Measurements from ENCODE around the gene ARHGAP22. TPM values are rescaled to one million over a fixed set of nuclear protein-coding genes. Genes with fewer than 3 reads are reported as not detected.

ARHGAP22 gene
- total RNA-seq, 1 experiment from 2014 or later, result 18.9 TPM

DNA sequence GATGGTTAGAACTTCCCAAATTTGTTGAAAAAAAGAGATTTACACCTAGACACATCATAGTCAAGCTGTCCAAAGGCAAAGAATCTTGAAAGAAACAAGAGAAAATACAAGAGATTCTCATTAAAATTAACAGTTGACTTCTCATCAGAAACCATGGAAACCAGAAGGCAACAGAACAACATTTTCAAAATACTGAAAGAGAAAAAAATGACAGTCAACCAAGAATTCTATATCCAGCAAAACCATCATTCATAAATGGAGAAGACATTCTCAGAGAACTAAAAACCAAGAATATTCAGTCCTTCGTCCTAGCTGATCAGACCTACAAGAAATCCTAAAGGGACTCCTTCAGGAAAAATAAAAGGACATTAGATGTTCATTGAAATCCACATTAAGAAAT lies 90.6 kb downstream of the ARHGAP22 start:
- DNase-seq (ENCODE audit: low read depth), result no peak

GRCh38 chr10:48512861-48513260 lies 92.0 kb downstream of the ARHGAP22 start:
- no peak for DNase-seq (ENCODE audit: low read depth)

GRCh38 chr10:48511875-48512231 lies 93.0 kb downstream of the ARHGAP22 start:
- DNase-seq (ENCODE audit: low read depth), result no peak

GRCh38 chr10:48511066-48511874 lies 93.6 kb downstream of the ARHGAP22 start:
- no peak for DNase-seq (ENCODE audit: low read depth)

DNA sequence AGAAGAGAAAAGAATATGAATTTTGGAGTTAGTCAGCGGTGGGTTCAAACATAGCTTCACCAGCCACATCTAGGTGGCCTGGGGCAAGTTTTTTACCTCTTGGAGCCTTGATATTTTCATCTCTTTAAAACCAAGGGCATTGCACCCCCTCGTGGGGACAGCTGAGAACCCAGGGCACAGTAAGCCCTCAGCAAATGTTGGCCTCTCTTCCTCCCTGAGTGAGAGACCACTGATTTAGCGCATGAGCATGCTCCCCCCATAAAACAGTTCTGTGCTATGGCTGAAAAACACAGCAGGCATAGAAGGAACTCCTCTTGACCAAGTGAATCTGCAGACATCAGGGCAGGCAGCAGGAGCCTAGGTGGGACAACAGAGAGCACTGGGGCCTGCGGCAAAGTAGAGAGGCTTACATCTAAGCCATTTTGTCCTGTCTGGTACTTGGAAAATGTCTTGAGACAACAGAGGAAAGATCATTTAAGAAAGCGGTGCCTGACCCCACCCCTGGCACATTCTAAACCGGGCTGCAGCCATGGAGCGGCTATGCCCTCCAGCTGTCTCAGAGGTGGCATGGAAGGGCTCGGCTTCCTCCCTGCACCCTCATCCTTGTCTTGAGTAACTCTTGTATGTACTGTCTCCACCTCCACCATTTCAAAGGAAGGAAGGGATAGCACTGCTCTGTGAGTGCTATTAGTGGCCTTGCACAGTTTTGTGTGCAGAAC lies 94.7 kb downstream of the ARHGAP22 start:
- peak; percentile 27 for DNase-seq (ENCODE audit: low read depth)

DNA sequence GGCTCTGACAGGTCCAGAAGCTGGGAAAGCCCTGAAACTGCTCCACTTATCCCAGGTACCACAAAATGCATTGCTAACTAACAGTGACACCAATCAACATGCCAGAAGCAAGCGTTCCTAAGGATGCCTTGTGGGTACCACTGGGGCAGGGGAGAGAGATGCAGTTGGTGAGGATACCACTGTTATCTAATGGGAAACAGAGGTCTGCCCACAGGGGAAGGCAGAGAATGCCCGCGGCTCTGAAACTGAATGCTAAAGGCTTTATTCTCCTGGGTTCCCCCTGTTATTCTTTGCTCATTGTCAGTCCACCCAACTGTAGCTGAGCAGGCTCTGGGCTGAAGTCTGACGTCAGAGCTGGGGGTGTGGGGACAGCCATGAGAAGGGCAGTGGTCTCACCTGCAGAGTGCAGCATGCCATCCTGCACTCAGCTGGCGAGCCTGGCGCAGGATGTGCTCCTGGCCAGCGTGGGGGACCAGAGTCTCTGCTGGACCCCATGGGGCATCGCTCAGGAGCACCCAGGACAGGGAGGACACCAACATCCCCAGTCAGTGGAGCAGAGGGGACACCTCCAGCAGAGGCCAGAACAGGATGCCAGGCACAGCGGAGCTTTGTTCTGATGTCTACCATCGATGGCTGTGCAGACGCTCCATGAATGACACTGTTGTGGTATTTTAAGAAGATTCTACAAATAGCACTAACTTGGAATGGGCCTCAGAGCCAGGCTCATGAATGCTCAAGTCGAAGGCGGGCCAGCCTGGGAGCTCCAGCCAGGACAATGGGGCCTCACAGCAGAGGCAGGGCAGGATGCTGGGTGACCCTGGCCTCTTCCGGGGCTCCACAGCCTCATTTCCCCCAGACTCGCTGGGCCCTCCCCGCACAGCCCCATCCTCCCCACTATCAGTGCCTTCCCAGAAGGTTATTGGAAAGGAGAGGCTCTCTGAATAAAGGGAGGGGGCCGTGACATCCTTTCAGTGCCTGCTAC lies 95.8 kb downstream of the ARHGAP22 start:
- DNase-seq (ENCODE audit: low read depth), result no peak

DNA sequence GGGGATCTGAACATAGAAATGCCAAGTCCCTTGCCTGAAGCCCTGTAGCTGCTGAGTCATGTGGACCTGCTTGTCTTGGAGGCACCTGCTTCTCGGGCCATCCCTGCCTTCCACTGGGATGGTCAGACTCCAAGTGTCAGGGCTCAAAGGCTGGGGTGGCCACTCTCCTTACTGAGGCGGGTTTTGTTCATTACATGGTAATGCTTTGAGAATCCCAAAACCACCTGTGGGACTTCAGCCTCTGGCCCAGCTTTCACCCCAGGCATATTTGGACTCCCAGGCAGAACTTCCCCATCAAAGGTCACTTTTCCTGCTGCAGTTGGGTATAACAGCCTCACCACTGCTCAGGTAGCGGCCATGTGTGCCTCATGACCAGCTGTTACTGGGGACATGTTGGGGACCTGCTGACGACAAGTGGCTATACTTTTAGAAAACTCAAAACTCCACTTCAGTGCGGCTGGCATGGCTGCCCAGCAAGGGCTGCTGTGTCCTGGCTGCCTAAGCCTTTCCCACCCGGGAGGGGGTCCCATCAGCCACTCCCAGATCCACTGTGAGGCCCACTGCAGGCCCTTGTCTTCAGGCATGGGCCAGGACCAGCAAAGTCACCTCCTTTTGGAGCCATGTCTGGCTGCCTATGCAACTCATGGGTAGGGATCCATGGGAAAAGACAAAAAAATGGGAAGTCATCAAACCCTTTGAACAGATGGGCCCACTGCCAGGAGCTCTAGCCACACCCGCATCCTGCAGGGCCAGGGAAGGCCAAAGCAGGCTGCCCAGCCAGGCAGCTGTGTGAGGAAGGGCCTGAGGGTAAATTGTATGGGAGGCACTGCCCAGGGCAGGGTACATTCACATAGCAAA lies 96.7 kb downstream of the ARHGAP22 start:
- DNase-seq (ENCODE audit: low read depth), result peak; percentile 43

DNA sequence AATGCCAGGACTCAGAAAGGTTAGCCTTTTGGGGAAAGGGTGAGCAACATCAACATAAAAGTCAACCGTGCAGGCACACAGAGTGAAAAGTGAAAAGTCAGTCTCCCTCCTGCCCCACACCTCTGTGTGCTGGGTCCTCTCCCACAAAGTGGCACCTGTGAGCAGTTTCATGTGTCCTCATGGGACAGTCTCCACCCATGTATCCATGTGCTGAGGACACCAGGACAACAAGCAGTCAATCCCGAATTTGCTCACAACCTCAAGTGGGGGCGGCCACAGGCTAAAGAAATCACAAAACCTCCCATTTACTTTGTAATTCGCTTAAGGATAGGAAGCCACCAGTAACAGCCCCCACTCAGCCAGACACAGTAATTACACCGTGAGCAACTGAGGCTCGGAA lies 97.4 kb downstream of the ARHGAP22 start:
- no peak for DNase-seq (ENCODE audit: low read depth)

GRCh38 chr10:48506147-48506917 lies 98.5 kb downstream of the ARHGAP22 start:
- DNase-seq (ENCODE audit: low read depth), result peak; percentile 44

DNA sequence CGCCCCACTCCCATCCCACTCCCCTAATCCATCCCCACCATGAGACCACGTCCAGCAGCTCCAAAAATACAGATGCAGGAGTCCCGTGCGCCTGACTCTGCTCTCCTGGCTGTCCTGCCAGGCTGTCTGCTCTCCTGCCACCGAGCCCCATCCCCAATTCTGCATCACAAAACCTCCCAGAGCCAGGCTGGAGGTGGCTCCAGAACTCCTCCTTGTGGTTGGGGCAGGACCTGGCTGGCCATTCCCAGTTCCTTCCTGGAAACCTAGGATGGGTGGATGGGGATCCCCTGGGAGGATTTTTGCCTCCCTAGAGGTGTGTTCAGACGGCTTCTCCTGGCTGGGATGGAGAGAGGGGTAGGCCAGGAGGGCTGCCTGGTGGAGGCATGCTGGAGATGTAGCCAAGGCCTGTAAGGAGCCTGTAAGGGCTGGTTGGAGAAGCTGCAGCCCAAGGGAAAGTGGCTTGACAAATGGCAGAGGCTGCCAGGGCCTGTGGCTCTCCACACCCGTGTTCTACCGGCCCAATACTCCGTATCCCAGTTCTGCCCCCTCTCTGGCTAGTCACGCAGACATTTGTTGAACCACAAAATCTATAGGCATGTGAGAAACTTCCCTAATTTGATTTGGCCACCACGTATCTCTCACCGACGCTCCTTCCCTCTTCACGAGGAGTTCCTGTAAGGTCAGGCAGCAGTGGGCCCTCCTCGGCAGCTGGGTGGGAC lies 99.3 kb downstream of the ARHGAP22 start:
- DNase-seq (ENCODE audit: low read depth), result no peak

DNA sequence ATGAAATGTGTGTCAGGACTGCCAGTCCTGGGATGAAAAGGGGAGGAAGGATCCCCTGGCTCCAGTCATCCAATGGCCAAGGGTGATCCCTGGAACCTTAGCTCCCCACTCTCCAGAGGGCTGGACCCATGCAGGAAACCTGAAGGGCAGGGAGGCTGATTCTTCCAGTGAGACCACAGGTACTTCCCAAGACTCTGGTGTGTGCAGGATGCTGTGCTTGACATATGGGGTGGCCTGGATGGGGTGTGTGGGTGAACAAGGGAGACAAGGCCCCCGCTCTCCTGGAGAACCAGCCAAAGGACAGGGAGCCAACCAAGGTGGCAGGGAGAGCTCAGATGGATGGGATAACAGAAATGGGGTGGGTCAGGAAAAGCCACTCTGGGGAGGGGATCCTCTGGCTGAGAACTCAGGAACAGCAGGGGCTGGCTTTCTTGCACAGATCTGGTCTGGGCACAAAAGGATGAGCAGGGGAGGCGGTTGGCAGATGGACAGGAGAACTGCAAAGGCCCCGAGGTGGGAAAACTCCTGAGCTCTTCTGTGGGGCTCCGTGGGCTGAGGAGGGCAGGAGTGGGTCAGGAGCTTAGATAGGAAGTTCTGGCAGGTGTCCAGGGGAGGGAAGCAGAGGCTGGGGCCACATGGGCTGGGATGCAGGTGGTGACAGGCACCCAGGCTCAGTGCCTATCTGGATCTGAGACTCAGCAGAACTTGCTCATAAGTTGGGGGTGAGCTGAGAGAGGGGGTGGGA lies 100.6 kb downstream of the ARHGAP22 start:
- DNase-seq (ENCODE audit: low read depth), result no peak

GRCh38 chr10:48503293-48503911 lies 101.5 kb downstream of the ARHGAP22 start:
- DNase-seq (ENCODE audit: low read depth), result no peak

DNA sequence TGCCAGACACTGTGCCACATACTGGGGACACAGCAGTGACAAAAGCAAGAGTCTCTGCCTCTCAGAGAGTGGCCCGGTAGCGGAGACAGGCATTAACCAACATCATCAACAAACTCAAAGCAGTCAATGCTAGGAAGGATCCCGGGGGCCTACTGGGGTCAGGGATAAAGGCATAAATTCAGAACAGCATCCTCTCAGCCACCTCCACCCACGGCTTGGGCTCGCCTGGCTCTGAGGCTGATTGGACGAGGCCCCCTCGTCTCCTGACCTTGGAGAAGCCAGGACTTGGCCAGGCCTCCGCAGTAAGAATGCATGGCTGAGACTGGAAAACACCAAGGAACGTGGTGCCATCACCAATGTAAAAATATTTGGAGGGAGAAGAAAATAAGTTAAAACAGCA lies 102.1 kb downstream of the ARHGAP22 start:
- DNase-seq (ENCODE audit: low read depth), result no peak

GRCh38 chr10:48501787-48502771 lies 102.8 kb downstream of the ARHGAP22 start:
- no peak for DNase-seq (ENCODE audit: low read depth)

DNA sequence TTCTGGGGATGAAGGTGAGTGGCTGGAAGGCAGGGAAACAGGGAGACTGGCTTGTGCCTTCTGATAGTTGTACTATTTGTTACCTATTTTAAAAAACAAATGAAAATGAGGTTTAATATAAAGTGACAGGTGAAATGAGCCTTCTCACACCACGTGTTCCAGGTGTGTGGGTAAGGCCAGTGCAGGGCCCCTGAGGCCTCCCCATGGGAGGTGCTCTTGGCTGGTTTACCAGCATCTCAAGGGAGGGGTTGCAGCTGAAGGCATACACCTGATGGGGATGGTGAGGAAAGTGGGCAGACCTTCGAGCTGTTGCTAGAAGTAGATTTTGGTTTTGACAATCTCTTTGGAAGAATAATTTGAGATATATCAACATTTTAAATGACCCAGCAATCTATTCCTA lies 103.6 kb downstream of the ARHGAP22 start:
- no peak for DNase-seq (ENCODE audit: low read depth)

DNA sequence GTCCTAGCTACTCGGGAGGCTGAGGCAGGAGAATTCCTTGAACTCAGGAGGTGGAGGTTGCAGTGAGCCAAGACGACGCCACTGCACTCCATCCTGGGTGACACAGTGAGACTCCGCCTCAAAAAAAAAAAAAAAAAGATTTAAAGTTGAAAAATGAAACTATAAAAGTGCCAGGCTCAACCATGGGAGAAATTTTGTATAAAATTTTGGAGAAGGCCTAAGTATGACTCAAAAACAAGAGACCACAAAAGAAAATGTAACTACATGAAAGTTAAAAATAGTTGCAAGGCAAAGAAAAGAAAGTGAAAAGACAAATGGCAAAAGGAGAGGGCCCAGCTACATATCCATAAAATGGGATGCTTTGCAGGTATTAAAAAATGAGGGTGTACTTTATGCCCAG lies 104.1 kb downstream of the ARHGAP22 start:
- no peak for DNase-seq (ENCODE audit: low read depth)

DNA sequence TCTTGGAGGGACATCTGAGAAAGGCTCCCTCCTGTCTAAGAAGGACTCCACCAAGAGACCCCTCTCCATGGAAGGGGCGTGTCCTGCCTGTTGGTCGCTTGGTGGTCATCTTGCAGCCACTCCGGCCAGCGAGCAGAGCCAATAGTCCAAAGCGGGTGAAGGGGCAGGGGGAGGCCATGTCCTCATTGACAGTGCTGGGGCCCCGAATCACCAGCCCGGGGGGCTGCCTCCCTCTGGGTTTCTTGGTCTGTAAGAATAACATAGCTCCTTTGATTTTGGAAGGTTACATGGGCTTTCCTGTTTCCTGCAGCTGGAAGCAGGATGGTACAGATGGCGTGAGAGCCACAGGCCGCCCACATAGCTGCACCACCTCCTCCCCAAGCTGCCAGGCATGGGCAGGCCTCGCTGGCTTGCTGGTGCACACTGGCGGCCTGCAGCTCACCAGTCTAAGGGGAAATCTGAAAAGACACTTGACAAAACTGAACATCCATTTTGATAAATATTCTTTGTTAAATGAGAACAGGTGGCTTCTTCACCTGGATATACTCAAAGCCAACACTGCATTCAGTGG lies 105.8 kb downstream of the ARHGAP22 start:
- DNase-seq (ENCODE audit: low read depth), result no peak
